Effector CD4-positive, alpha-beta T cell (primary cell): ENCODE data around the gene PDZD7.

ENCODE experiments used
- DNase-seq: peaks from one replicate; pipeline ENCODE4 v3.0.0-alpha.2; 2020

Gene PDZD7

DNA sequence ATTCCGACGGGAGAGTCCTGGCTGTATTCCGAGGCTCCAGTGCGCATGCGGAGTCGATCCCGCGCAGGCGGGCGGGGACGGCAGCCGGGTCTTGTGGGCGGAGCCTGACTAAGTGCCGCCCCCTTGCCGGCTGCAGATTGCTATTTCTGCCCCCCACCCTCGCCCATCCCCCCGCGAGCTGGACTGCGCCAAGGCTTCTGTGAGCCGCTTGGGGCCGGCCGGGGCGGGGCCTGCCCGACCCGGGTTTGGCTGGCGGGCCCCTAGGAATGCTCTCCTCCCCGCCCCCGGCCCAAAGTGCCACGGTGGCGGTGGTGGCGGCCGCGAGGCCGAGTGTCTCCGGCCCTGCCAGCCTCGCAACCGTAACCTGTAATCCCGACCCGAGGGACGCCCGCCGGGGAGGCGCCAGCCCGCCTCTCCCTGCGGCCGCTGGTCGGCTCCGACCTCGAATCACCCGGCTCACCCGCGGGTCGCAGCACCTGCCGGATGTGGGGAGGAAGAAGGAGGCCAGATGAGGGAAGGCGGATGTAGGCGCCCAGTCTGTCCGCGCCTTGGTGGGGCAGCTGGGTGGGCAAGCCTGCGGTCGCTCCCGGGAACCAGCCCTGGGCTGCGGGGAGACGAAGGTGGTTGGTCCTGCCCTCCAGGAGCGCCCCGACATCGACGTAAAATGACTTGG is 30.2 kb upstream of the PDZD7 start:
- DNase-seq = peak; percentile 88

DNA sequence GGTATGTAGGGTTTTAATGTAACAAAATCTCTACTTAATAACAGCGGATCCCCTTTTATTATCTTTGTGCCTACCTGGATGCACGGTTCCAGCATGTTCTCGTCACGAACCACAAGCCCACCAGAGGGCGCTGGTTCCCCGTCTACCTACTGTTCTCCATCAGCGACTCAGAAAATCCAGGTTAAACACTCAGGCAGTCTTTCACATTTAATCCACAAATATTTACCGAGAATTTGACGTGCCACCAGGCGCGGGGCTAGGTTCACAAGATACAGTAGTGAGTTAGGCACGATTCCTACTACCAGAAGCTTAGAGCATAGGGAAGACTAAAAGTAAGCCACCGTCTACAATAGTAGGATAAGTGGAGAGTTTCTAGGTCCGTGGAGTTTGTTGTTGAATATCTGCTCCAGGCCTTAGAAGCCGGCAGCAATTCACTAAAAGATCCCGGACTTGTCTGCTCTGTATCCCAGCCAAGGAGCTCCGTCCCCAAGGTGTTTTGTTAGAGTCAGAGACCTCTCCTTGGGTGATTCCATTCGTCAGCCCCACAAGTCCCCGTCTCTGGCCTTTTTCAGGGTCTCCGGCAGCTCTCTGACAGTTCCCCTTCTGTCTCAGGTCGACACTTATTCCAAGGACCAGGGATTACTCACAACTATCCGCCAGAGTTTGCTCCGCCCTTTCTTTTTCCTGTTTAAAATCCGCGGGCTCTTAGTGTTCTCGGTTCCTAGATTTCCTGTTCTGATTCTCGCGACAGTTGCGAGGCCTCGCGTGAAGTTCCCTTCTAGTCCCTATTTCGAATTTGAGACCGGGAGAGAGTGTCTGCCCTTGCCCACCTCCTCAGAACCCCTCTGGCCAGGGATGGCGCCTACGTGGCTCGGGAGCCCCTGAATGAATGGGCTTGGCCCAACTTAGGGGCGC is 29.4 kb upstream of the PDZD7 start:
- DNase-seq = peak; percentile 89

DNA sequence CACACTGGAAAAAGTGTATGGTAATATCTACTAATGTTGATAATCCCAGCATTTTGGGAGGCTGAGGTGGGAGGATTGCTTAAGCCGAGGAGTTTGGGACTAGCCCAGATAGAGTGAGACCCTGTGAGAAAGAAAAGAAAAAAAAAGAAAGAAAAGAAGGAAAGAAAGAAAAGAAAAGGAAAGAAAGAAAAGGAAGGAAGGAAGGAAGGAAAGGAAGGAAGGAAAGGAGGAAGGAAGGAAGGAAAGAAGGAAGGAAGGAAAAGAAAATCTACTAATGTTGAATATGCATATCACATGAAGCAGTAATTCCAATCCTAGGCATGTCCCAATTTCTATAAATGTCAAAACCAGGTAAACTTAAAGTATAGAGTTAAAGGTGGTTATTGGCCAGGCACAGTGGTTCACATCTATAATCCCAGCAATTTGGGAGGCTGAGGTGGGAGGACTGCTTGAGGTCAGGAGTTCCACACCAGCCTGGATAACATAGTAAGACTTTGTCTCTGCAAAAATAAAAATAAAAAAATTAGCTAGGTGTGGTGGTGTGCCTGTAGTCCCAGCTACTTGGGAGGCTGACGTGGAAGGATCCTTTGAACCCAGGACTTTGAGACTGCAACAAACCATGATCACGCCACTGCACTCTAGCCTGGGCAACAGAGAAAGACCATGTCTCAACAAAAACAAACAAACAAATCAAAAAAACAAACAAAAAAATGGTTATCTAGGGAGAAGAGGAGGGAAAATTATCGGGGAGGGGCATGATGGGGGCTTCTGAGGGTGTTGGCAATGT is 25.6 kb upstream of the PDZD7 start:
- DNase-seq = no peak

DNA sequence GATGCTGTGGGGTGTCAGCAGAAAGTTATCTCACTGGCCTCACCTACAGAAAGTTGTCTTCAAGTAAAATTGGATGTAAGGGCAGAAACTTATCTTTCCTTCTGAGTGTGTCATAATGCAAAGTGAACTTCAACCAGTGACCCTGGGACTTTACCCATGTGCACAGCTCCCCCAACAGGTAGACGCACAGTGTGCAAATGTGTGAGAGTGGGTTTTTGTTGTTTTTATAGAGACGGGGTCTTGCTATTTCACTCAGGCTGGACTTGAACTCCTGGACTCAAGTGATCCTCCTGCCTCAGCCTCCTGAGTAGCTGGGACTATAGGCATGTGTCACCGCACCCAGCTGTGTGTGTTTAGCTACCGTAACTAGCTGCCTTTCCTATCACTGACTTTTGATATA is 24.5 kb upstream of the PDZD7 start:
- DNase-seq = no peak

DNA sequence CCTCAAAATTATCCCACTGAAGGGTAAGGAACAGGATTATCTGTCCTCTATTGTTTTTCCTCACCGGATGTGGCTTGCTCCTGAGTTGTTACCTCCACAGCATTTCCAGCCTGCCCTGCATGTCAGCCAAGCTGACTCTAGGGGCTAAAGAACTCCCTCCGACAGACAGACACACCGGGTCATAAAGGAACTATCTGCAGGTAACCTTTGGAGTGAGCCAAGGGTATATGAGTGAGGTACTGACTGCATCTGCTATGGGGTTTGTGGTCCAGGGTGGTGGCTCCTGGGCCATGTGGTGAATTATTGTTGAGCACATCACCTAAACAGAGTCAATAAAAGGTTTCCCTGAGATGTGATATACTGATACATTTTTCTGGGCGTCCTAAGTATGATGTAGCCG is 23.9 kb upstream of the PDZD7 start:
- DNase-seq = no peak

DNA sequence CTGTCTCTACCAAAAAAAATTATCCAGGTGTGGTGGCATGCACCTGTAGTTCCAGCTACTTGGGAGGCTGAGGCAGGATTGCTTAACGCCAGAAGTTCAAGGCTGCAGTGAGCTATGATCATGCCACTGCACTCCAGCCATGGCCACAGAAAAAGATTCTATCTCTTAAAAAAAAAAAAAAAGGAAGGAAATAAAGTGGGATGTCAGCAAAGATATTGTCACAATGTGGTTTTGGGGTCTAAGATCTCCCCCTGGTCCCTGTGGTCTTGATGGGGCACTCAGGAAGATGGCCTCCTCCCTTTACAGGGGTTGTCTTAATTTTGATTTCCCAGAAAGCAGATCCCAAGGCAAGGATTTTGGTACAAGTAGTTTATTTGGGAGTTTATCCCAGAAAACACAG is 23.4 kb upstream of the PDZD7 start:
- no peak for DNase-seq

DNA sequence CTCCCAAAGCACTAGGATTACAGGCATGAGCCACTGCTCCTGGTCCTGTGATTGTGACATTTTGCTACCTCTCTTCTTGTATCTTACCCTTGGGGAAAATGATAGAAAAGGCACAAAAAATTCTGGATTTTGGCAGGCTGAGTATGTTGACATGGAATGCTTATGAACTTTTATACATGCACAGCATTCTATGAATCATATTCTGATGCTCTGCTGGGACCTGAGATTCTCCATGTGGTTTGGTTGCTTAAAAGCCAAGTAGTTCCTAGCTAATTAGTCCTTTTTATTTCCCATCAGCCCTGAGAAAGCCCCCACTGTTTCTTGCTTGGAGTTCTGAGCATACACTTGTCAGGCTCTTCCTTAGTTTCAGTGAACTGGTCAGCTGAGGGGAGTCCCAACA is 22.6 kb upstream of the PDZD7 start:
- no peak for DNase-seq

DNA sequence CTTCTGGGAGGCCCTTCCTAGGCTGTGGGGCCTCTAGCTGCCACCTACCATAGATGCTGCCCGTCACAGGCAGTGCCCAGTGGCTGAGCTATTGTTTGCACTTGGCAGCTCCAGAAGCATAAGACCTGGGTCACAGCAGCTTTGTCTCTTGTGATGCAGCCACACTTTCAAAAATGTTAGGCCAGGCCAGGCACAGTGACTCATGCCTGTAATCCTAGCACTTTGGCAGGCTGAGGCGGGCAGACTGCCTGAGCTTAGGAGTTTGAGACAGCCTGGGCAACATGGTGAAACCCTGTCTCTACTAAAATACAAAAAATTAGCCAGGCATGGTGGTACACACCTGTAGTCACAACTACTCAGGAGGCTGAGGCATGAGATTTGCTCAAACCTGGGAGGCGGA is 21.4 kb upstream of the PDZD7 start:
- no peak for DNase-seq

DNA sequence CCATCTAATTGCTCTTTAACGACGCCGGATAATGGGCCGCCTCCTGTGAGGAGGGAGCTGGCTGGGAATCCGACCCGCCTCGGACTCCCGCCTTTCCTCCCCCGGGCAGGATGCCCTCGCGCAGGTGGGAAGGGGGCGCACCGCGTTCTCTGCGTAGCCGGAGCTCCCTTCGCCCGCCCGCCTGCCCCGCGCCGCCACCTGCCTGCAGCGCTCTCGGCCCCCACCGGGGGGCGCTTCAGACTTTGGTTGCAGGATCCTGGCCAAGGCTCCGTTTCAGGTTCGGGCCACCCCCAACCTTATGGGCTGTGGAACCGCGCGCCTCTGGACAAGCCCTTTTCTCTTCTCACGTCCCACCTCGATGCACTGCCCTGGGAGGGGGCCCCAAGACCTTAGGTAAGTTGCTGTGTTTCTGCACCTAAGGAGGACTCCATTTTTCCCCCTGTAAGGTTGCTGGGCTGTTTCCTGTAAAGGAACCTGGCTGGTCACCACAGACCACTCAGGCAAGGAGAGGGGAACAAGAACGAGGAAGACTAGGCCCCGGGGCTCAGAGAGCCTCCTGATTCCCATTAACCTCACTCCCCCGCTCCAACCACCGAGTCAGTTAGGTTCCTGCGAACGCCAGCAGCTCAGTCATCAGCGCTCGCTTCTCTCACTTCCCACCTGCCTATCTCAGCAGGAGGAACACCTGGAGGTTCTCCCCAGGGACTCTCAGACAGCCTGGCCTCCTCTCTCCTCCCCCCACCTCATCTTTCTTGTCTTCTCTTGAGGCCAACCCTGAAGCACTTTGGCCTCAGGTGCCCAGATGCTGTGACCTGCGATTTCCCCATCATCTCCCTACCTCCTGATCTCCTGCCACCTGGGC is 19.5 kb upstream of the PDZD7 start:
- peak; percentile 69 for DNase-seq

DNA sequence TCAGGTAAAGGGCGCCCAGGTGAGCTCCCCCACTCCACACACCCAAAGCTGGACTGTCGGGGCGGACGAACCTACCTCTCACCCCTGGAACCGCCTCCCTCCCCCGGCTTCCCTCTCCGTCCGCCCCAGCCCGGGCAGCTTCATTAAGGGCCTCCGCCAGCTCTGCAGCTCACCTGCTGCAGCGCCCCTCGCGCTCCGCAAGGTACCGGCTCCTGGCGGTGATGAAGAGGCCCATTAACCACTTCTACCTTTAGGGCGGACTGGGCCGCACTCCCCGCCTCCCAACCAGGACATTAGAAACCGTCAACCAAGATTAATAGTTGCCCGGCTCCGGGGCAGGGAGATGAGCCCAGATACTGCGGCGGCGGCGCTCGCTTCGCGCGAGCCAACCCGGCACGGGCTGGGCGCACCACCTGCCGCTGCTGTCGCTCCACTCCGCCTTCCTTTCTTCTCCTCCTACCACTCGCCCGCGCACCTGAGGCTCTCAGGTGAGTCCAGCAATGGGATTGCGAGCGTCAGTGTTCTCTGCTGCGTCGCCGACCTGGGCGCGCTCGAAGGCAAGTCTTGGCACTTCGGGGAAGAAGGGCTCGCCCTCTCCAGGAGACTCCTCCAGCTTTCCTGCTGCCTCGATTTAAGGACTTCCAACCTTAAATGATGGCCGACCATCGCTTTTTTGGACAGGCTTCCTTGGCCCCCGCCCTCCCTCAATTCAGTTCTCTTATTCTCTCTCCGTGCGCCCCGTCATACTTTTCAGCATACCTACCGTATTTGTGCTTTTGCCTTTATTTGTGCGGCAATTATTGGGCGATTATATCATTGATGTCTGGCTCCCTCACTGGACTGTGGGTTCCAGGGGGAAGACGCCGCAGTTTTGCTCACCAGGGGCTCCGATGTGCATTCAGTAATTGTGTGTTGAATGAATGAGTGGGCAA is 17.3 kb upstream of the PDZD7 start:
- DNase-seq = no peak

DNA sequence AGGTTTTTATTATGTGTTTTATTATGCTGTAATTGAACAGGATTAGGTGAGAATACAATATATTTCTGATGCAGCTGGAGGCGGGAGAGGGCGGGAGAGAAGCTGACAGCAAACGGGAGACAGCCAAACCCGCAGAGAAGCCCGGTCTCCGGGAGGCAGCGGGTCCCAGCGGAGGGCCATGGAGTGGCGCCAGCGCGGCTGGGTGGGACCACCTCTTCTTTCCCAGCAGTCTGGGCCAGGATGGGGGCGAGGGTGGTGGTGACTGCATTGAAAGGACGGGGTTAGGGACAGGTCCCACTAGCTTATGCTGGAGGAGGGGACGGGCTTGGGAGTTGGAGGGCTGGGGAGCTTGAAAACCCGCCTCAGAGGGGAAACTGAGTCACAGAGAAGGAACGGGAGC is 16.3 kb upstream of the PDZD7 start:
- no peak for DNase-seq

DNA sequence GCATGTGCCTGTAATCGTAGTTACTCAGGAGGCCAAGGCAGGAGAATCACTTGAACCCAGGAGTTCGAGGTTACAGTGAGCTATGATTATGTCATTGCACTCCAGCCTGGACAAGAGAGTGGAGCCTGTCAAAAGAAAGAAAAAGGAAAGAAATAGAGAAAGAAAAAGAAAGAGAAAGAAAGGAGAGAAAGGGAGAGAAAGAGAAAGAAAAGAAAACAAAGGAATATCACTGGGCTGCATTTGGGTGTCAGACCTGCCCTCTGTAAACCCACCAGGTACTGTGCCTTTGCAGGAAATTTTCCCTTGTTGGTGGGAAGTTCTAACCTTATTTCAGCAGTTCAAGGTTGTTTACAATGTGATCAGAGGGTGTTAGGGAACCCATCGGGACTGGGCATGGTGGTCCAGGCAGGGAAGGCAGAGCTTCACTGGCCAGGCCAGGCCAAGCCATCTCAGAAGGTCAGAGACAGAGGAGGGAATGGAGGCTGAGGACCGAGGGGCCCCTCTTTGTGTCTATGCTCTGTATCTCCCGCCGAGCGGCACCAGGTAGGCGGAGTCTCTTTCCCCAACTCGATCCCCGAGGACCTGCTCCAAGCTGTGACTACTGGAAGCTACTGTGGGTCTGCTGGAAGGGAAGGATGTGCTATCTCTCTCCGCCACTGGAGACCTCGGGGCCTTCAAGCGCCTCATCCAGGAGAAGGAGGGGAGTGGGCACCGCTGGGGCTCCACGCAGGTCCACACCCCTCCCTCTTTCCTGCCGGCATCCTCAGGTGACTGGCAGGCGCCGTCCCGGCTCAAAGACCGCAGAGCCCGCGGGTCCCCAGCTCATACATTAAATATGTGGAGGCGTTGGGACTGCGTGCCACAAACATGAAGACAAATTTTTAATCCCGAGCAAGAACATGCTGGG is 15.7 kb upstream of the PDZD7 start:
- DNase-seq = no peak

DNA sequence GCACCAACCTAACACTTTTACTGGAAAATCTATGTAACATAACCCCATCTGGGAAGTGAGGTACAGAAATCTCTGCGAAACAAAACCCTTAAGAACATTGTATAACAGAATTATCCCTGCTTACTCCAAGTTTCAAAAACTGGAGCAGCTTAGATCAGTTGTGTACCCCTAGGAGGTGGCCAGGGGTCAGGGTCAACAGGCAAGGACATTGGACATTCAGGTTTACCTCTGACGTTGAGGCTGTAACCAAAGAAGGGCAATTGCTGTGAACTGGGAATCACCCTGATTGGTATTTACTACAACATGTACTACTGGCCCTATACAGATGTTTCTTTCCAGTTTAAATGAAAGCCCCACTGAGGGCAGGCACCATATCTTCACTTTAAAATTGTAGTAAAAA is 13.2 kb upstream of the PDZD7 start:
- DNase-seq = no peak

DNA sequence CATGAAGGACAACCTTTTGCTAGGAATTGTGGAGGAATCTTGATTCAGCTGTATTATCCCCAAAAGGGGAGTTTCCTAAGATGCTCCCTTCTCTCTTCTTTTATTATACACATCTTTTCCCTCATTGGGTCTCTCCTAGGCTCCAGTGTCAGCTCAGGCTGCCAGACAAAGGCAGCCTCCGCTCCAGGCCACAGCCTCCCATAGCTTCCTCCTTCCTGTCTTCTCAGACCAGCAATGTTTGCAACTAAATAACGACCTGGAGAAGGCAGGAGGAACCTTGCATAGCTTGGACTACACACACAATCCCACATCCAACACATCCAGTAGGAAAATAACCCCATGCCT is 12.4 kb upstream of the PDZD7 start:
- DNase-seq = no peak

DNA sequence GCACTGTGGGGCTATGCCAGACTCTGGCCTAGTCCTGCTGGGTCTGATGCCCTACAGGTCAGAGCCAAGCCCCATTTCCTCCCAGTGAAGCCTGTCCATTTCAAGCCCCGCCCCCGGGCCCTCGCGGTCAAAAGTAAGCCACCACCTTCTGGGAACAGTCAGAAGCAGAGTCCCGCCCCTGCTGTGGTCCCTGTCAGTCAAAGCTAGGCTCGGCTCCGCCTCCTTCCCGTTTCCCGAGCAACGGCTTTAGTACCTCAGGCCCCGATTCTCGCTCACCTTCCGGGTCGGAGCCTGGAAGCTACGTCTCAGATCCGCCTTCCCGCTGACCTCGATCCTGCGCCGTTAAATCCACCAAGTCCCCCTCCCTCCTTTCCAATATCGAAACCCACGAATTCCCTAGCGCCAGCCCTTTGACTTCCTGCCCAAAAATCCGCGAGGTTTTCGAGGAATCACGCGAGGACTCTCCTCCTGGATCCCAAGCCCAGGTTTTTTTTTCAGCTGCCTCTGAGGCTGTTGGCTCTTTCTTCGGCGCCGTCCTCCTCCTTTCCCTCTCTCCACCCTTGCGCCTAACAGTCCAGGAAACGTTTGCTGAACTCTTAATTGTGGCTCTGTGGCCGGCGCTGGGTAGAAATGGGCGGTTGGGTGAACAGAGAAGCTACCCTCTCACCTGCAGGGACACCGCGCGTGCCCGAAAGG is 11.9 kb upstream of the PDZD7 start:
- peak; percentile 64 for DNase-seq

DNA sequence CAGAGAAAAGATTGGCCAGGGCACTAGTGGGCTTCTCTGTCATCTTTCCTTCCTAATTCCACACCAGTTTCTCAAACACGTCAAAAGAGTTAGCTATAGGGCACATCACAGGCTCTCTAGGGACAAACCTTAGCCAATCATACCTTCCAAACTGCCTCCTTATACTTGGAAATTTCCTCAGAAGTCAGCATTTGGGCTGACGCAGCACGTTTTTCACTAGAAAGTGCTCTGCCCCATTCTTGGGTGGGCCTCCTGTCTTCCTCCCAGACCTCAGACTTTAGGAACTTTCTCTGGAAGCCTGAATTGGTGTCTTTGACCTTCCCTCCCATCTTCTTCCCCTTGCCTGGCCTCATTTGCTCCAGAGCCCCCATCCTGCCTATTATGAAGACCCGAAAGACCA is 11.2 kb upstream of the PDZD7 start:
- DNase-seq = no peak

DNA sequence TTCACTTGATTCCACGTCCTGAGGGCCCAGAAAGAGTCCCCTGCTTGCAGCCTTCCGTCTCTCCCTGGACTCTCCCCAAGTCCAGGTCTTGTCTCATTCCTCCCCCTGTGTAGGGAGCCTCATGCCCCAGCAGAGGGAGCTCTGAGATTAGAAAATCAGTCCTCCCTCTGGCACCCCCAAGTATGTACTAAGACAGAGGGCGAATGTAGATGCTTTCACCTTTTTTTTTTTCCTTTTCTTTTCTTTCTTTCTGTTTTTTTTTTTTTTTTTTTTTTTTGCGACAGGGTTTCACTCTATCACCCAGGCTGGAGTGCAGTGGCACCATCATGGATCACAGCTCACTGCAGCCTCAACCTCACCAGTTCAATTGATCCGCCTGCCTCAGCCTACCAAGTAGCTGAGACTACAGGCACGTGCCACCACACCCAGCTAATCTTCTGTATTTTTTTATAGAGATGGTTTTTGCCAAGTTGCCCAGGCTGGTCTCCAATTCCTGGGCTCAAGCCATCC is 10.4 kb upstream of the PDZD7 start:
- DNase-seq = peak; percentile 65

DNA sequence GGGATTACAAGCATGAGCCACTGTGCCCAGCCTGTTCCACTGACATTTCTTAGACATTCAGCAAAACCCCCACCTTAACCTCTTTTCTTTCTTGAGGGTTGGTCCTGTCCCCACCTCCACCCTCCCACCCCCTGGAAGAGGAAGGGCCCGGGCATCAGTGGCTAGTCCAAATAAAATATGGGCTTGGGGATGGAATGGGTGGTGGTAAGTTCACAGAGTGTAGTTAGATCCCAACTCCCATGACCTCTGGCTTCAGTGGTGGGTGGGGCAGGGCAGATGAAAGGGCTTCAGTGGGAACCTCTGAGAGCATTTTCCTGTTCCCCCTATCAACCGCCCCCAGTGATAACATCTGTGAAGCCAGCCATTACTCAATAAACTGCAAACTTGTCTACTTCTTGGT is 9.9 kb upstream of the PDZD7 start:
- DNase-seq = no peak

DNA sequence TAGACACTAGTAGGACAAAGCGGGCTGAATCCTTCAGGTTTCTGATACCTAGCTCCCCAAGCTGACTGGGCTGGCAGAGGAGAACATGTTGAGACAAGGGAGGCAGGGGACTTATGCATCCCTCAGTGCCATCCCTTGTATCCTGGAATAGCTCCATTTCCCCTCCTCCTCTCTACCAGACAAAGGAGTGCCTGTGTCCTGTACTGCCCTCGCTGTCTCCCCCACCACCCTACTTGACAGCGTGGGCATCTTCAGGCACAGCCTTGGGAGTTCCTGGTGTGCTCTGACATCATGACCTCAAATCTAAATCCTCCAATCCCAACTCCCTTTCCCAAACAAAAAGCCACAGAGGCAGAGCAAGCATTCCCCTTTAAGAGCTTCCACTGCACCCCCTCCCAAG is 9.1 kb upstream of the PDZD7 start:
- DNase-seq = no peak

DNA sequence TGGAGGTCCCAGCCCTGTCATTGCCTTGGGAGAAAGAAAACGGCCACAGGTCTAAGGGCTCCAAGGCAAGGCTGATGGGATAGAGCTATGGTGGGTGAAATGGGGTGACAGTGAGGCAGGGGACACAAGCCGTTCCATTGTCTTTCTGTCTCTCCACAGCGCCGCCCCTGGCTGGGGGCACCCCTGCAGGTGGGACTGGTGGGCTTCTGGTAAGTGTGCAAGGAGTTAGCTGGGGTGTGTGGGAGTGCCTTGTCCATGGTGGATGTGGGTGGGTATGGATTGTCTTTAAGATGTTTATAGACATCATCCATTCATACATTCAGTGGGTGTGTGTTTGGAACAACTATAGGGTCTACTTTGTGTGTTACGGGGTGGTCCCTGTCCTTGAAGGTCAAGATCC is 7.6 kb upstream of the PDZD7 start:
- DNase-seq = no peak
